GM19463 (cell line): ENCODE measurements around the gene SLC30A5.

Experiments
- ATAC-seq: cut with Tn5 transposase; IDR thresholded peaks from one replicate; pipeline ENCODE4 v1.9.1; 2021; ENCODE audit warnings: mild to moderate bottlenecking, moderate library complexity; ENCODE audit not compliant: unreplicated experiment

Gene SLC30A5

DNA sequence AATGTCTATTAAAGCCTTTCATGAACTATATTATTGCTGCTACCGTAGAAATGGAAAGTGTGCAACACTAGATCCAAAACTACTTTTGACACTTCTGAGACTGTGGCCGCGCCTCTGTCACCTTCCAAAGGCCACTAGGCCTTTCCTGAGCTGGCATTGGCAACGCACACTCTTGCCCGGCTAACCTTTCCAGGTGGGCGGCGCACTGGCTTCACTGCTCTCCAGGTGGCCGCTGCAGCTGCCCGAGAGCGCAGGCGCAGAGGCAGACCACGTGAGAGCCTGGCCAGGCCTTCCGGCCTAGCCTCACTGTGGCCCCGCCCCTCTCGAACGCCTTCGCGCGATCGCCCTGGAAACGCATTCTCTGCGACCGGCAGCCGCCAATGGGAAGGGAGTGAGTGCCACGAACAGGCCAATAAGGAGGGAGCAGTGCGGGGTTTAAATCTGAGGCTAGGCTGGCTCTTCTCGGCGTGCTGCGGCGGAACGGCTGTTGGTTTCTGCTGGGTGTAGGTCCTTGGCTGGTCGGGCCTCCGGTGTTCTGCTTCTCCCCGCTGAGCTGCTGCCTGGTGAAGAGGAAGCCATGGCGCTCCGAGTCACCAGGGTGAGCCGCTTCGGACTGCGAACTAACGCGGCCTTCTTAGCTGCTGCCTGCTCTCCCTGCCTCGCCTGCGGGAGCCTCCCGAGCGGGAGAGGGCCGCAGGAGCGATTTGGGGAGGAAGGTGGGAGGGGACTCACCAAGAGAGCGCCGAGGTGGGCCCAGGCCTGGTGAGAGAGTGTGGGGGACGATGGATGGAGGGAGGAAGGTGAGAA, 73.1 kb downstream of the SLC30A5 start, which contains the start of gene CCNB1:
Gene CCNB1, plus strand, starts transcription at position 465 of the 807 bp plus-strand sequence. Its CDS starts 113 bp downstream, at position 578.
- peak; percentile 99 for ATAC-seq

DNA sequence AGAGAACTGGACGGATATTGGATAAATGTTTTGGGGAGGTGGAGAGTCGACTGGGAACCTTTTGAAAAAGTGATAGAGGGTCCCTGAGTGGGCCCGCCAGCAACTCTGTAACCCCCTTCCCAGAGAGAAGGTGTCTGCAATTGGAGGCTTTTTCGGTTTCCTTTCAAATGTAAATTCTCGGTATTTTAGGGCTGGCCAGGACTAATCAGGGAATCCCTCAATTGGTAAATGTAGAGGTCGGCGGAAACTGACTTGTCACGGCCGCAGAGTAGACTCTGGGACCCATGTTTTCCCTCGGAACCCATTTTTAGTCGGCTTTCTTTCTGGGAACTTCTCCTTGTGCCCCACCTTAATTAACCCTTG, 73.7 kb downstream of the SLC30A5 start:
- no peak for ATAC-seq

DNA sequence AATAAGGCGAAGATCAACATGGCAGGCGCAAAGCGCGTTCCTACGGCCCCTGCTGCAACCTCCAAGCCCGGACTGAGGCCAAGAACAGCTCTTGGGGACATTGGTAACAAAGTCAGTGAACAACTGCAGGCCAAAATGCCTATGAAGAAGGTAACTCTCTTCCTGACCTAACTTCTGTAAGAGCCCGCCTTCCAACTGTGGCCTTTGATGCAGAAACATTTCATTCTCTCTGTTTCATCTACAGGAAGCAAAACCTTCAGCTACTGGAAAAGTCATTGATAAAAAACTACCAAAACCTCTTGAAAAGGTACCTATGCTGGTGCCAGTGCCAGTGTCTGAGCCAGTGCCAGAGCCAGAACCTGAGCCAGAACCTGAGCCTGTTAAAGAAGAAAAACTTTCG, 74.1 kb downstream of the SLC30A5 start:
- ATAC-seq: no peak

DNA sequence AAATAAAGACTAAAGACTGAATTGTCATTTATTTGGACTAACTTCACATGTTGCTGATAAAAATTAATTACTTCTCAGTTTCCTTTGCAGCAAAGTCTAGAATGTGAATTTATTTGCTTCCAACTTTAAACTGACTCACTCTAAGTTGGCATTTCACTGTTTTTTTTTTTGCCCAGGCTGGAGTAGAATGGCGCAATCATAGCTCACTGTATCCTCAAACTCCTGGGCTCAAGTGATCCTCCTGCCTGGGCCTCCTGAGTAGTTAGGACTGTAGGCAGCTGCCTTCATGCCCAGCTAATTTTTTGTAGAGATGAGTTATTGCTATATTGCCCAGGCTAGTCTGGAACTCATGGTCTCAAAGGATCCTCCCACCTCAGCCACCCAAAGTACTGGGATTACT, 76.7 kb downstream of the SLC30A5 start:
- ATAC-seq: no peak

DNA sequence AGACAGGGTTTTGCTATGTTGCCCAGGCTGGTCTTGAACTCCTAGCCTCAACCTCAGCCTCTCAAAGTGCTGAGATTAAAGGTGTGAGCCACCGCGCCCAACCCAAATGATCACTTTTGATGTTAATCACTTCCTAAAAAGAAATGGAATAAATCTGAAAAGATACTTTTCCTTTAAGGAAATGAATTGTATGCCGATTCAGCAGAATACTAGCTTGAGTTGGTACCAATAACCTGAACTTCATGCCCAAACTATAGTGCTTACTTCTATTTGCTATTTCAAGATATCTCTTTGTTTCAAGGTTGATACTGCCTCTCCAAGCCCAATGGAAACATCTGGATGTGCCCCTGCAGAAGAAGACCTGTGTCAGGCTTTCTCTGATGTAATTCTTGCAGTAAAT, 77.2 kb downstream of the SLC30A5 start:
- ATAC-seq: no peak
